IMR-90 (cell line): Measurements from ENCODE around the gene PLOD3. TPM values are rescaled to one million over a fixed set of nuclear protein-coding genes. Genes with fewer than 3 reads are reported as not detected.

Experiments used
- RCOR1 ChIP-seq: IDR thresholded peaks from 2 replicates; pipeline ENCODE4 v1.6.1; 2012; ENCODE audit warnings: mild to moderate bottlenecking, low read length, improper control_type of control experiment; ENCODE audit not compliant: insufficient replicate concordance
- polyA plus RNA-seq, 3 experiments: library from polyadenylated mRNA; depleted of rRNA; stranded (reverse); fragments of >200 nt; gene quantifications; 2 replicates each; pipeline ENCODE4 v1.2.3, GENCODE V29; 2012; ENCODE audit warnings: low replicate concordance in 1 of 3
- total RNA-seq: library from RNA; depleted of rRNA; stranded (reverse); fragments of >200 nt; gene quantifications from 2 replicates; pipeline ENCODE4 v1.2.3, GENCODE V29; 2012
- TF ChIP-seq, protein P1 (sequence below): fragments of 150-350 bp; IDR thresholded peaks from 2 replicates; pipeline ENCODE4 v1.6.1; 2017; ENCODE audit warnings: mild to moderate bottlenecking, antibody characterized with exemption, low read length, low read depth

Gene PLOD3
- total and polyA plus RNA-seq, 2 of the 4 experiments (the other 2 are of a cell fraction): 21.7 to 159 TPM

DNA sequence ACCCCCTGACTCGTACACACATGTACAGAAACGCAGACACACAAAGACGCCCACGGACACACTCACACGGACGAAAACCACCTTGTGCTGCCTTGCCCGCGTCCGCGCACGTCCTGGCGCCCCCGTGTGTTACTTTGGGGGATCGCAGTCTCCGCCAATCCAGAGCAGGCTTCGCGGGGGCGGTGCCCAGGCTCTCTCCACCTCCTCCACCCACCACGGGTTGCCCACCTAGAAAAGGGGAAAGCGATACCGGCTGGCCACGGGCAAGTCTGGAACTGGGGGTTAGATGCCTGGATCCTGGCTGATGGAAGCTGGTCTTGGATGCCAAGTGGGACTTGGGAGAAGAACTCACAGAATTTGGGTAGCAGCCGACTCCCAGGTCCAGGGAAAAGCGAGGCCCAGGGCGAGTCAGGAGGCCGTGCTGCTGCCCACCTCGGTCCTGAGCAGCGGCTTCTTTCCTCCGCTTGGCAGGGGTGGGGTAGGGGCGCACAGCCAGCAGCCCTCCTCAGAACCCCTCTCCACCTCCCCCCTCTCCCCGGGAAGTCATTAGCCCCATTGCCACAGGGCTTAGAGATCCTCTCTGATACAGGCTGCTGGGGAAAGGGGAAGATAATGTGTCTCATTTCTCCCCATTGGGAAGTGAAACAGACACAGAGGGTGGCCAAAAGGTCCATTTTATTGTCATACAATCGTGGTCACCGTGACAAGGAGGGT lies 47.4 kb downstream of the PLOD3 start (continued):
- TF ChIP-seq, protein P1, sequence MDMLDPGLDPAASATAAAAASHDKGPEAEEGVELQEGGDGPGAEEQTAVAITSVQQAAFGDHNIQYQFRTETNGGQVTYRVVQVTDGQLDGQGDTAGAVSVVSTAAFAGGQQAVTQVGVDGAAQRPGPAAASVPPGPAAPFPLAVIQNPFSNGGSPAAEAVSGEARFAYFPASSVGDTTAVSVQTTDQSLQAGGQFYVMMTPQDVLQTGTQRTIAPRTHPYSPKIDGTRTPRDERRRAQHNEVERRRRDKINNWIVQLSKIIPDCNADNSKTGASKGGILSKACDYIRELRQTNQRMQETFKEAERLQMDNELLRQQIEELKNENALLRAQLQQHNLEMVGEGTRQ: no peak
- no peak for TF ChIP-seq RCOR1
